ENCODE results near the gene SLC38A8.

GRCh38 chr16:83989300-83989699, 53.3 kb downstream of the SLC38A8 start:
- TF ChIP-seq CTCF (IDR thresholded peaks at IDR 0.05) (no peak), POLR2AphosphoS5 (IDR thresholded peaks at IDR 0.05) (no peak), POLR2A (IDR thresholded peaks at IDR 0.05) (no peak), EP300 (IDR thresholded peaks at IDR 0.05) (no peak)

Data from suprapubic skin (tissue), 4 donors.